SH-SY5Y (cell line): ENCODE data around the gene AAGAB.

Source experiments
- GATA2 ChIP-seq: IDR thresholded peaks from 2 replicates; pipeline ENCODE4 v1.6.1; 2011; ENCODE audit warnings: mild to moderate bottlenecking, low read depth, low read length
- GATA3 ChIP-seq: IDR thresholded peaks from 2 replicates; pipeline ENCODE4 v1.6.1; 2011; ENCODE audit warnings: low read depth, mild to moderate bottlenecking, low read length, moderate library complexity

- TF ChIP-seq GATA2, result no peak
- TF ChIP-seq GATA3, result no peak
Observed at GRCh38 chr15:67227846-67228245, 26.6 kb downstream of the AAGAB start.
